Left ventricle myocardium inferior (tissue), 1 donor: ENCODE measurements around the gene PARVB. TPM values are rescaled to one million over a fixed set of nuclear protein-coding genes. Genes with fewer than 3 reads are reported as not detected.

Experiments used
- DNase-seq: peaks from one replicate; pipeline ENCODE4 v3.0.0-alpha.2; 2020
- H3K27ac ChIP-seq: fragments of 200-600 bp; replicated peaks from 2 replicates; pipeline ENCODE4 v1.8.0; 2021
- H3K27me3 ChIP-seq: fragments of 200-600 bp; 2 replicates; pipeline ENCODE4 v1.8.0; 2021; ENCODE audit warnings: low read depth
- H3K36me3 ChIP-seq: fragments of 200-600 bp; 2 replicates; pipeline ENCODE4 v1.8.0; 2021
- H3K4me1 ChIP-seq: fragments of 200-600 bp; 2 replicates; pipeline ENCODE4 v1.8.0; 2021
- H3K4me3 ChIP-seq: fragments of 200-600 bp; 2 replicates; pipeline ENCODE4 v1.8.0; 2021; ENCODE audit warnings: mild to moderate bottlenecking, moderate library complexity
- H3K9me3 ChIP-seq: fragments of 200-600 bp; replicated peaks from 2 replicates; pipeline ENCODE4 v1.8.0; 2021
- CTCF ChIP-seq: fragments of 200-600 bp; IDR thresholded peaks from 2 replicates; pipeline ENCODE4 v1.8.0; 2021; ENCODE audit warnings: antibody characterized with exemption, mild to moderate bottlenecking, borderline replicate concordance
- intact Hi-C: fragments of 100-400 bp; cut with micrococcal nuclease; formaldehyde crosslinking; loops from one replicate; pipeline ENCODE4 v1.11.0; 2022
- total RNA-seq: library from RNA; stranded (reverse); fragmentation: NEBNext Ultra II Directional; extraction: Animal tissue kit (Norgen Biotek cat#: 25700); gene quantifications from one replicate; pipeline ENCODE4 v1.2.1, GENCODE V29; 2021
- donor health status: DM: no; HTN: yes; CAD: no; lungs with severe emphysema.

The PARVB gene
- total RNA-seq, 1 donor from 2014 or later = 155 TPM

- Histone ChIP-seq H3K27ac (no peak overlapping the region), H3K4me3 (no peak overlapping the region), H3K27me3 (peaks cover 85% of the 10 kb centered on the region), H3K4me1 (no peaks in the 10 kb centered on the region), H3K9me3 (peaks cover 4% of the 10 kb centered on the region), H3K36me3 (no peaks in the 10 kb centered on the region)
- no peak for DNase-seq
- intact Hi-C loops = no loop called here
- TF ChIP-seq CTCF = no peak
These were observed 197.8 kb downstream of the PARVB start for GRCh38 chr22:44221710-44222475.

Other genes with a start within 250 kb of the PARVB start
- 1.8 TPM for gene EFCAB6, start 212.0 kb upstream of the PARVB start, total RNA-seq
- gene SULT4A1, start 161.8 kb upstream of the PARVB start, total RNA-seq = 0.08 TPM
- gene PNPLA5, start 132.3 kb upstream of the PARVB start, total RNA-seq = not detected
- not detected for gene PNPLA3, start 100.5 kb upstream of the PARVB start, total RNA-seq
- 72.0 TPM for gene SAMM50, start 68.9 kb upstream of the PARVB start, total RNA-seq
- gene PARVG, start 156.6 kb downstream of the PARVB start, total RNA-seq = 2.8 TPM